Central memory CD8-positive, alpha-beta T cell (primary cell): ENCODE data around the gene COL27A1.

Experiments
- ATAC-seq: fragments of 150-1000 bp; cut with Tn5 transposase; replicated peaks from 2 replicates; pipeline ENCODE4 v1.10.0; 2022; ENCODE audit warnings: mild to moderate bottlenecking, moderate FRiP score, moderate number of reproducible peaks; ENCODE audit not compliant: poor library complexity, severe bottlenecking; ENCODE audit errors: extremely low read depth
- DNase-seq, 2 donors: peaks; one replicate each; pipeline ENCODE4 v3.0.0; 2021; ENCODE audit warnings: low spot score in 2 of 2
- H3K27ac Mint-ChIP-seq: one replicate; pipeline ENCODE4 v1.8.0; 2022; ENCODE audit warnings: low read depth, mild to moderate bottlenecking, moderate library complexity, mixed read lengths
- H3K27me3 Mint-ChIP-seq: one replicate; pipeline ENCODE4 v1.8.0; 2022; ENCODE audit warnings: mixed read lengths
- H3K36me3 Mint-ChIP-seq: one replicate; pipeline ENCODE4 v1.8.0; 2022; ENCODE audit warnings: mild to moderate bottlenecking, moderate library complexity, mixed read lengths; ENCODE audit not compliant: insufficient read depth
- H3K4me1 Mint-ChIP-seq: one replicate; pipeline ENCODE4 v1.8.0; 2022; ENCODE audit warnings: mixed read lengths
- H3K4me3 Mint-ChIP-seq: one replicate; pipeline ENCODE4 v1.8.0; 2022; ENCODE audit warnings: mild to moderate bottlenecking, moderate library complexity, mixed read lengths
- H3K9me3 Mint-ChIP-seq: one replicate; pipeline ENCODE4 v1.8.0; 2022; ENCODE audit warnings: mixed read lengths

Gene COL27A1

GRCh38 chr9:114117996-114118830 is 37.1 kb upstream of the COL27A1 start:
- no peak for ATAC-seq
- Mint-ChIP-seq H3K36me3 (peaks cover 2% of the 10 kb centered on the region), H3K27ac (no peak overlapping the region), H3K27me3 (peaks cover 39% of the 10 kb centered on the region), H3K4me3 (no peak overlapping the region), H3K9me3 (no peaks in the 10 kb centered on the region), H3K4me1 (no peaks in the 10 kb centered on the region)
- DNase-seq, result no peak

GRCh38 chr9:114119242-114120191 is 35.8 kb upstream of the COL27A1 start:
- Mint-ChIP-seq H3K4me3 (no peak overlapping the region), H3K27me3 (peaks cover 26% of the 10 kb centered on the region), H3K4me1 (no peaks in the 10 kb centered on the region), H3K36me3 (peaks cover 2% of the 10 kb centered on the region), H3K27ac (no peak overlapping the region), H3K9me3 (no peaks in the 10 kb centered on the region)
- no peak for ATAC-seq
- no peak for DNase-seq

- no peak for ATAC-seq
- Mint-ChIP-seq H3K27me3 (peaks cover 24% of the 10 kb centered on the region), H3K4me3 (no peak overlapping the region), H3K9me3 (no peaks in the 10 kb centered on the region), H3K27ac (no peak overlapping the region), H3K4me1 (no peaks in the 10 kb centered on the region), H3K36me3 (peaks cover 2% of the 10 kb centered on the region)
- no peak for DNase-seq
These were observed 34.9 kb upstream of the COL27A1 start for GRCh38 chr9:114120192-114121014.

- Mint-ChIP-seq H3K4me1 (no peaks in the 10 kb centered on the region), H3K27ac (no peak overlapping the region), H3K36me3 (peaks cover 2% of the 10 kb centered on the region), H3K4me3 (no peak overlapping the region), H3K27me3 (peaks cover 24% of the 10 kb centered on the region), H3K9me3 (no peaks in the 10 kb centered on the region)
- ATAC-seq (no peak), DNase-seq (no peak)
These were observed 33.9 kb upstream of the COL27A1 start for GRCh38 chr9:114121227-114122135.

- H3K36me3 Mint-ChIP-seq, result peaks cover 2% of the 10 kb centered on the region
- ATAC-seq (no peak), DNase-seq (no peak)
- peaks cover 26% of the 10 kb centered on the region for H3K27me3 Mint-ChIP-seq
- H3K9me3 Mint-ChIP-seq, result peaks cover 4% of the 10 kb centered on the region
- H3K27ac Mint-ChIP-seq, result no peak overlapping the region
- H3K4me1 Mint-ChIP-seq, result no peaks in the 10 kb centered on the region
- H3K4me3 Mint-ChIP-seq, result no peak overlapping the region
These were observed 33.0 kb upstream of the COL27A1 start for GRCh38 chr9:114122136-114123027.

GRCh38 chr9:114123031-114123977 is 32.0 kb upstream of the COL27A1 start:
- DNase-seq (no peak), ATAC-seq (no peak)
- H3K36me3 Mint-ChIP-seq, result peaks cover 2% of the 10 kb centered on the region
- no peak overlapping the region for H3K27ac Mint-ChIP-seq
- H3K27me3 Mint-ChIP-seq, result peaks cover 26% of the 10 kb centered on the region
- H3K4me1 Mint-ChIP-seq, result no peaks in the 10 kb centered on the region
- H3K4me3 Mint-ChIP-seq, result no peak overlapping the region
- H3K9me3 Mint-ChIP-seq, result peaks cover 5% of the 10 kb centered on the region

GRCh38 chr9:114124138-114124537 is 31.2 kb upstream of the COL27A1 start:
- DNase-seq (no peak), ATAC-seq (no peak)
- no peaks in the 10 kb centered on the region for H3K36me3 Mint-ChIP-seq
- H3K4me3 Mint-ChIP-seq, result no peak overlapping the region
- no peak overlapping the region for H3K27ac Mint-ChIP-seq
- peaks cover 26% of the 10 kb centered on the region for H3K27me3 Mint-ChIP-seq
- no peaks in the 10 kb centered on the region for H3K4me1 Mint-ChIP-seq
- peaks cover 5% of the 10 kb centered on the region for H3K9me3 Mint-ChIP-seq

- Mint-ChIP-seq H3K4me1 (no peaks in the 10 kb centered on the region), H3K9me3 (peaks cover 5% of the 10 kb centered on the region), H3K27ac (no peak overlapping the region), H3K27me3 (peaks cover 32% of the 10 kb centered on the region), H3K36me3 (no peaks in the 10 kb centered on the region), H3K4me3 (no peak overlapping the region)
- no peak for ATAC-seq
- no peak for DNase-seq
These were observed 30.5 kb upstream of the COL27A1 start for GRCh38 chr9:114124666-114125475.

GRCh38 chr9:114125476-114126013 is 29.8 kb upstream of the COL27A1 start:
- Mint-ChIP-seq H3K4me3 (no peak overlapping the region), H3K9me3 (peaks cover 5% of the 10 kb centered on the region), H3K4me1 (no peaks in the 10 kb centered on the region), H3K27me3 (peaks cover 39% of the 10 kb centered on the region), H3K36me3 (no peaks in the 10 kb centered on the region), H3K27ac (no peak overlapping the region)
- ATAC-seq (no peak), DNase-seq (no peak)
